PC-9 (cell line): ENCODE results near the gene MRC2.

Experiments used
- CTCF ChIP-seq: fragments of 200-600 bp; sonication (generic); conservative IDR thresholded peaks from 2 replicates; pipeline ENCODE4 v1.6.1; 2017; ENCODE audit warnings: mixed run types, antibody characterized with exemption, mild to moderate bottlenecking, moderate library complexity
- EZH2 ChIP-seq: fragments of 200-600 bp; sonication (generic); IDR thresholded peaks from 2 replicates; pipeline ENCODE4 v1.8.0; 2017; ENCODE audit warnings: antibody characterized with exemption, low read depth

DNA sequence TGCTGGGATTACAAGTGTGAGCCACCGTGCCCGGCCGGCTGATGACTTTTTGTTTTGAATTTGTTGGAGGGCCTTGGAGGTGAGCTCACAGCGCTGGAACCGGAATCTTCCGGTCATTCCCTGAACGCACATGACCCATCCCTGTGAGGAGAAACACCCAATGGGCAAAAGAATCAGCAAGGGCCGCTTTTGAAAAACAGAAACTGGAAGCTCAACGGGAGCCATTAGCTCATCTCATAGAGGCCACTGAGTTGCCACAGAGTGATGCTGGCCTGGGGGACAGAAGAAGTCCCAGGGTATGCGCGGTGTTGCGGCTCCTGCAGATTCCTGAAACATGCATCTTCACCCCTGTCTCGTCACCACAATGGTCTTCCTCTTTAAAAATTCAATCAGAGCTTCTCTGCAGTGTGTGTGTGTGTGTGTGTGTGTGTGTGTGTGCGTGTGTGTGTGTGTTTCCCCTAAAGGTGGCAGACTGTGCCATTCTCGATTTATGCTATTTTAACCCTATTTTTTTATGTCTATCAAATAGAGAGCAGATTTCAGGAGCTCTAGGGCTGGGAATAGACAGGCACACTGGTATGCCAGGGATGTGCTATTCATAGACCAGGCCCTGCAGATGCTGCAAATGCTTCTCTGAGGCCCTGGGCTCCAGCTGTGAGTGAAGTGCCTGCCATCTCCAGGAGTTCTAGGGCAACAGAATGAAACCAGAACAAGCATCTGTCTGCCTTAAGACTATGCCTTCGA is 112.3 kb downstream of the MRC2 start:
- TF ChIP-seq CTCF (no peak), EZH2 (no peak)
